GDM1 (cell line): ENCODE measurements around the gene ZNF655.
"Not testable (repeated sequence)": the region's sequence is repeated elsewhere in the genome, so short reads cannot be mapped to it uniquely, and the experiment has no call there.

Experiments used
- DNase-seq: peaks from one replicate; lab custom pipeline; 2025; lab: John Stamatoyannopoulos, UW

ZNF655 gene

DNA sequence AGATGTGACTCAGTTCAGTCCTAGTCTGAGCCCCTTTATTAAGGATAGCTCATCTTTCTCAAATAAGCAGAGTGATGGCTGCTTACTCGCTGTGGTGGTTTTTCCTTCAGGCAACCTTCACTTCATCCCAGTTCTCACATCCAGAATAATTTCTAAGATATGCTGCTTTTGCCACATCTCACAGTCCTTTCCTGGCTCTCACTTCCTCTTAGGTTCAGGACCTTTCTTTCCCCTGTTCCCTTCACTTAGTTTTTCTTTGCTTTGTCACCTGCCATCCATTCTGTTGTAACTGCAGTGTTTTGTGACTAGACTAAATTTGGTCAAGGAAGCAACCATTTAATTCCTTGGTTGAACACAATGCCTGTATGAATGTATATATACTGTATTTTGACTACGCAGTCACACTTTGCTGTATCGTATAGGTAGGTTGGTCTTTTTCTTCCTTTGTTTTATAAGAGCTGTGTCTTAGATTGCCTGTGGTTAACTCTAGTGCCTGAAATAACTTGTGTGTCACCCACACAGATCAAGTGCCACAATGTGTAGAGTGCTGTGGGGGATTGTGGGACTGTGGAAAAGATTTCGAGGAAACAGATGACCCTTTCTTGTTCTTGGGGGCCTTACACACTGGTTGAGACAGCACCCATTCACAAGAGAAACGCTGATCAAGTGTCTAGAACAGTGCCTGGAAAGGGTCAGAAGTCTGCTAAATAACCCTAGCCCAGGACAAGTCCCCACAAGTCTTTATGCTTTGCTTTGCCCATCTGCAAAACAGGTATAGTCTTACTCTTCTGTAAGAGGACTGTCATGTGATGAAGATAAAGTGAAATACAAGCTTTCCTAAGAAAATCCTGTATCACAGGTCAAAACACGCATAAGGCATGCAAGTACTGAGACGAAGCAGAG is 2.6 kb downstream of the ZNF655 start:
- no peak for DNase-seq

DNA sequence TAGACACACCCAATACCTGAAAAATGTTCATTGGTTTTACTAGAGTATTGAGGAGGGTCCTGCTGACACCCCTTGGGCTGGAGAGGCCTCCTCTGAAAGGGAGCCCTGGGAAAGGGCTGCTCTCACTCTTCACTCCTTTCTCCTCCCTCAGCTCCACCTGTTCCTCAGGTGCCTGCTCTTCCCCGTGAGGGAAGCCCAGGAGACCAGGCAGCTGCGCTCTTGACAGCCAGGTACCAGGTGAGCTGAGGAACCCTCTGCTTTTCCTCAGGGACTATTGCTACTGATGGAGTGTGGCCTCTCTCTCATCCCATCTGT is 3.3 kb downstream of the ZNF655 start:
- no peak for DNase-seq

- no peak for DNase-seq
These were observed 3.8 kb downstream of the ZNF655 start for GRCh38 chr7:99562114-99562784.

- no peak for DNase-seq
These were observed 4.4 kb downstream of the ZNF655 start for GRCh38 chr7:99562832-99563231.

- no peak for DNase-seq
These were observed 5.2 kb downstream of the ZNF655 start for GRCh38 chr7:99563650-99564049.

GRCh38 chr7:99568770-99569169 is 10.3 kb downstream of the ZNF655 start:
- DNase-seq = not testable (repeated sequence)

- no peak for DNase-seq
These were observed 13.3 kb downstream of the ZNF655 start for GRCh38 chr7:99571768-99572167.

DNA sequence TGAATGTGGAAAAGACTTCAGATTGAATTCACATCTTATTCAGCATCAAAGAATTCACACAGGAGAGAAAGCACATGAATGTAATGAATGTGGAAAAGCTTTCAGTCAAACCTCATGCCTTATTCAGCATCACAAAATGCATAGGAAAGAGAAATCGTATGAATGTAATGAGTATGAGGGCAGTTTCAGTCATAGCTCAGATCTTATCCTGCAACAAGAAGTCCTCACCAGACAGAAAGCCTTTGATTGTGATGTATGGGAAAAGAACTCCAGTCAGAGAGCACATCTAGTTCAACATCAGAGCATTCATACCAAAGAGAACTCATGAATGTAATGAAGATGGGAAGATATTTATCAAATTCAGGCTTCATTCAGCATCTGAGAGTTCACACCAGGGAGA is 14.8 kb downstream of the ZNF655 start:
- DNase-seq = no peak

DNA sequence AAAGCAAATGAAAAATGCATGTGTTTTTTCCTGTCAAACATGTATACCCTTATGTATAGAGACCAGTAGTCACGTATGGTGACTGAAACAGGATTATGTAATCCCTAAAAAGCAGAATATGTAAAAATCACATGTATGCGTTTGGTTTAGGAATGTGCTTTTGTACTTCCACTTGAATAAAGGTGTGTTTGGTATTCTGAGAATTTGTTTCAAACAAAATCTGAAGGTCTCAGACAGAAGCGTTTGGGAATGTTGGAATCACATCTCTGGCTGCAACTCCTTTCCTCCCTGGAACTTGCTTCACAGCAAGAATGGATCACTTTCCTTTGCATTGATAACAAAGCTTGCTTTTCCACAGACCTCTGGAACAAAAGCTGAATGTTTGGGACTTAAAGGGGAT is 17.8 kb downstream of the ZNF655 start:
- DNase-seq = no peak

DNA sequence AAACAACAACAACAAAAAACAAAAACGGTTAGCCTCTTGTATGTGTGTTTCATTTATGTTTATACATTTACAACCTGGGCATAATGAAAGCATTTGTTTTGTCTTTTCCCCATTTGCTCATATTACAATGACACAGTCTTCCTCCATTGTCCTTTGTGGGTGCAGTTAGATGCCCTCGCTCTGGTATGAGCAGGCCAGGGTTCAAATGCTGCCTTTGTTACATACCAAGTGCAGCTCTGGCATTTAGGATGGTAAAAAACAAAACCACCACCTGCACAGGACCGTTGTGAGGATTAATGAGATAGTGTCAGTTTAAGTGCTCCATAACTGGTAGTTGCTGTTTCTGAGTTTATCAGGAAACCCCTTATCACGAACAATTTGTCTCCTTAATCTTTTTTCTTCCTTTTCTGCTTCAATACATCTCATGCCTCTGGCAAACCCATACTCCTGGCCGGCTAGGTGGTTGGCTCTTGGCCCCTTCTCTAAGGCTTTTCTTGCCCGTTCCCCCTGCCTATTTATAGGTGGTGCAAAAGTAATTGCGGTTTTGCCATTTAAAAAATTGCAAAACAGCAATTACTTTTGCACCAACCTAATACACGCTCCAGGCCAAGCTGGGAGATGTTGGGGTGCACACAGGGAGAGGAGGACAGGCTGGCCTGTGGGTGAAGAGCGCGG is 21.0 kb downstream of the ZNF655 start:
- no peak for DNase-seq

- DNase-seq = no peak
These were observed 21.7 kb downstream of the ZNF655 start for GRCh38 chr7:99579956-99580777.

DNA sequence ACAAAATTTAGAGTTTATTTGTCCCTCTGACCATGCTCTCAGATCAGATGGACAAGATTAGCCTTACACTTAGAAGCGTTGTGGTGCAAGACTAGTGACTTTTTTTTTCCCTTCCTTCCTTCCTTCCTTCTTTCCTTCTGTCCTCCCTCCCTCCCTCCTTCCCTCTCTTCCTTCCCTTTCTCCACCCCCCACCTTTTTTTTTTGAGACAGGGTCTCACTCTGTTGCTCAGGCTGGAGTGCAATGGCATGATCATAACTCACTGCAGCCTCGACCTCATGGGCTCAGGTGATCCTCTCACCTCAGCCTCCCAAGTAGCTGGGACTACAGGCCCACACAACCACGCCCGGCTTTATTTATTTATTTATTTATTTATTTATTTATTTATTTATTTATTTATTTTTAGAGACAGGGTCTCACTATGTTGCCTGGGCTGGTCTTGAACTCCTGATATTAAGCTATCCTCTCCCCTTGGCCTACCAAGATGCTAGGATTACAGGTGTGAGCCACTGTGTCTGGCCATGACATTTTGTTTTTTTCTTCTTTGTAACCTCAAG is 22.4 kb downstream of the ZNF655 start:
- not testable (repeated sequence) for DNase-seq

DNA sequence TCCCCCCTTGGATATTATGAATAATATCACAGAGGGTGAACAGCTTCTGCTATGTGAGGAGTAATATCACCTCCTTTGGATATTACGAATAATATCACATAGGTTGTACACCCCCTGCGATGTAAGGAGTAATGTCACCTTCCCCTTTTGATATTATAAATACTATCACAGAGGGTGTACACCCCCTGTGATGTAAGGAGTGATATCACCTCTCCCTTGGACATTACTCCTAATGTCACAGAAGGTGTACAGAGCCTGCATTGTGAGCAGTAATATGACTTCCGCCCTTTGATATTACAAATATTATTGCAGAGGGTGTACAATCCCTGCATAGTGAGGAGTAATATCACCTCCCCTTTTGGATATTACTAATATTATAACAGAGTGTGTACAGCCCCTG is 30.4 kb downstream of the ZNF655 start:
- no peak for DNase-seq

DNA sequence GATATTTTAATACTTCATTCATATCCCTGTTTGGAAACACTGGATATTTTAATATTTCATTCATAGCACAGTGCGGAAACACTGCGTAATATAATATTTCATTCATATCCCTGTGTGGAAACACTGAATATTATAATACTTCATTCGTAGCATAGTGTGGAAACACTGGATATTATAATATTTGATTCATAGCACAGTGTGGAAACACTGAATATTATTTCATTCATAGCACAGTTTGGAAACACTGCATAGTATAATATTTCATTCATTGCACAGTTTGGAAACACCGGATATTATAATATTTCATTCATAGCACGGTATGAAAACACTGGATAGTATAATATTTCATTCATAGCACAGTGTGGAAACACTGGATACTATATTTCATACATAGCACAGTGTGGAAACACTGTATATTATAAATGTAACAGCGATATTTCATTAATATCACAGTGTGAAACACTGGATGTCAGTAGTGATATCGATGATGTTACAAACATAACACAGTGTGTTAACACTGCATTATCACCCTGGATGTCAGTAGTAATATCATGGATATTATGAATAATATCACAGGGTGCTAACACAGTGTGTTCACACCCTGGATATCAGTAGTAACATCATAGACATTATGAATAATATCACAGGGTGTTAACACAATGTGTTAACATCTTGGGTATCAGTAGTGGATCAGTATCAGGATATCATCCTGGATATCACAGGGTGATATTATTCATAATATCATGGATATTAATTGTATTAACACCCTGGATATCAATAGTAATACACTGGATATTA is 36.7 kb downstream of the ZNF655 start:
- DNase-seq = no peak

- DNase-seq = no peak
These were observed 38.0 kb downstream of the ZNF655 start for GRCh38 chr7:99596408-99596955.

GRCh38 chr7:99597762-99598501 is 39.5 kb downstream of the ZNF655 start, which contains the start of gene TMEM225B:
Gene TMEM225B (plus strand): TSS chr7:99598267. CDS start chr7:99604389, 6,122 bp downstream.
- no peak for DNase-seq

DNA sequence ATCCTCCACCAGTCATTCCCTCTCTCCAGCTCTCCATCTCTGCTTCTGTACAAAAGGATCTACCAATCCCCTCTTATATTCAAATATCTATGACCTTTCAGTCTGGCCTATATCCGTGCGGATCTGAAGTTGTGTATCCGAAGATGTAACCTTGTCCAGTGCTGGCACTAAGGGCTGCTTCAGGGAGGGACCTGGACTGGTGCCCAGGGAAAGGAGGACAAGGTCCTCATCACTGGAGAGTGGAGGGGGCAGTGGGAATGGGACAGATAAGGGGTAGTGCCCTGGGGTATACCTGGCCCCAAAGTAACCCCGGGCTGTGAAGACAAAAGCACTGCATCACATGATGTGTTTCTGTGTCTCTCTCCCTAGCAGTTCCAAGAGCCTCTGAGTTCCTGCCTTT is 41.4 kb downstream of the ZNF655 start:
- no peak for DNase-seq

GRCh38 chr7:99601656-99602310 is 43.3 kb downstream of the ZNF655 start:
- no peak for DNase-seq

DNA sequence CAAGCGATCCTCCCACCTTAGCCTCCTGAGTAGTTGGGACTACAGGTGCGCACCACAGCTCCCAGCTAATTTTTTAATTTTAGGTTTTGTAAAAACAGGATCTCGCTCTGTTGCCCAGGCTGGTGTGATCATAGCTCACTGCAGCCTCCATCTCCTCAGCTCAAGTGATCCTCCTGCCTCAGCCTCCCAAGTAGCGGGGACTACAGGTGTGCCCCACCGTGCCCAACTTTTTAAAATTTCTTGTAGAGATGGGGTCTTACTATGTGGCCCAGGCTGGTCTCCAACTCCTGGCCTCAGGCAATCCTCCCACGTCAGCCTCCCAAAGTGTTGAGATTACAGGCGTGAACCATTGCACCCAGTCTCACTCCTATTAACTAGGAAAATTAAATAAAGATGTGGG is 47.1 kb downstream of the ZNF655 start:
- no peak for DNase-seq
